GM23338 (cell line): ENCODE results near the gene CD14.

ENCODE experiments used
- CTCF ChIP-seq, 2 experiments: fragments of 200-600 bp in 1 of 2; sonication (generic) in 1 of 2; conservative IDR thresholded peaks; 2 replicates each; pipeline versions ENCODE4 v1.5.1 to v1.6.1; 2016 to 2017; ENCODE audit warnings: antibody characterized with exemption in 2 of 2, low read depth in 2 of 2, mild to moderate bottlenecking in 2 of 2, moderate library complexity in 1 of 2
- EZH2 ChIP-seq: fragments of 200-600 bp; sonication (generic); IDR thresholded peaks from one replicate; pipeline ENCODE4 v1.8.0; 2017; ENCODE audit warnings: antibody characterized with exemption, mild to moderate bottlenecking, low read depth; ENCODE audit not compliant: unreplicated experiment
- EZH2phosphoT487 ChIP-seq: fragments of 200-600 bp; sonication (generic); IDR thresholded peaks from one replicate; pipeline ENCODE4 v1.8.1; 2018; ENCODE audit warnings: antibody characterized with exemption; ENCODE audit not compliant: unreplicated experiment
- NANOG ChIP-seq: IDR thresholded peaks from 2 replicates; pipeline ENCODE4 v1.6.1; 2016; ENCODE audit warnings: antibody characterized with exemption, borderline replicate concordance
- POLR2AphosphoS5 ChIP-seq: IDR thresholded peaks from 2 replicates; pipeline ENCODE4 v1.6.1; 2016; ENCODE audit warnings: antibody characterized with exemption, low read depth
- TF ChIP-seq, protein P1 (sequence below): IDR thresholded peaks from 2 replicates; pipeline ENCODE4 v1.6.1; 2016; ENCODE audit warnings: antibody characterized with exemption
- TF ChIP-seq, protein P2 (sequence below): IDR thresholded peaks from one replicate; pipeline ENCODE4 v1.6.1; 2018; ENCODE audit warnings: antibody characterized with exemption; ENCODE audit not compliant: unreplicated experiment

GRCh38 chr5:140641716-140642115 is 8.7 kb upstream of the CD14 start:
- TF ChIP-seq POLR2AphosphoS5 (no peak), CTCF (conservative IDR thresholded peaks at IDR 0.05; ENCODE audit: low read depth in 2 of 2) (no peak), EZH2 (no peak), EZH2phosphoT487 (no peak), NANOG (no peak)
- TF ChIP-seq, protein P1, sequence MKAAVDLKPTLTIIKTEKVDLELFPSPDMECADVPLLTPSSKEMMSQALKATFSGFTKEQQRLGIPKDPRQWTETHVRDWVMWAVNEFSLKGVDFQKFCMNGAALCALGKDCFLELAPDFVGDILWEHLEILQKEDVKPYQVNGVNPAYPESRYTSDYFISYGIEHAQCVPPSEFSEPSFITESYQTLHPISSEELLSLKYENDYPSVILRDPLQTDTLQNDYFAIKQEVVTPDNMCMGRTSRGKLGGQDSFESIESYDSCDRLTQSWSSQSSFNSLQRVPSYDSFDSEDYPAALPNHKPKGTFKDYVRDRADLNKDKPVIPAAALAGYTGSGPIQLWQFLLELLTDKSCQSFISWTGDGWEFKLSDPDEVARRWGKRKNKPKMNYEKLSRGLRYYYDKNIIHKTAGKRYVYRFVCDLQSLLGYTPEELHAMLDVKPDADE: no peak
- TF ChIP-seq, protein P2, sequence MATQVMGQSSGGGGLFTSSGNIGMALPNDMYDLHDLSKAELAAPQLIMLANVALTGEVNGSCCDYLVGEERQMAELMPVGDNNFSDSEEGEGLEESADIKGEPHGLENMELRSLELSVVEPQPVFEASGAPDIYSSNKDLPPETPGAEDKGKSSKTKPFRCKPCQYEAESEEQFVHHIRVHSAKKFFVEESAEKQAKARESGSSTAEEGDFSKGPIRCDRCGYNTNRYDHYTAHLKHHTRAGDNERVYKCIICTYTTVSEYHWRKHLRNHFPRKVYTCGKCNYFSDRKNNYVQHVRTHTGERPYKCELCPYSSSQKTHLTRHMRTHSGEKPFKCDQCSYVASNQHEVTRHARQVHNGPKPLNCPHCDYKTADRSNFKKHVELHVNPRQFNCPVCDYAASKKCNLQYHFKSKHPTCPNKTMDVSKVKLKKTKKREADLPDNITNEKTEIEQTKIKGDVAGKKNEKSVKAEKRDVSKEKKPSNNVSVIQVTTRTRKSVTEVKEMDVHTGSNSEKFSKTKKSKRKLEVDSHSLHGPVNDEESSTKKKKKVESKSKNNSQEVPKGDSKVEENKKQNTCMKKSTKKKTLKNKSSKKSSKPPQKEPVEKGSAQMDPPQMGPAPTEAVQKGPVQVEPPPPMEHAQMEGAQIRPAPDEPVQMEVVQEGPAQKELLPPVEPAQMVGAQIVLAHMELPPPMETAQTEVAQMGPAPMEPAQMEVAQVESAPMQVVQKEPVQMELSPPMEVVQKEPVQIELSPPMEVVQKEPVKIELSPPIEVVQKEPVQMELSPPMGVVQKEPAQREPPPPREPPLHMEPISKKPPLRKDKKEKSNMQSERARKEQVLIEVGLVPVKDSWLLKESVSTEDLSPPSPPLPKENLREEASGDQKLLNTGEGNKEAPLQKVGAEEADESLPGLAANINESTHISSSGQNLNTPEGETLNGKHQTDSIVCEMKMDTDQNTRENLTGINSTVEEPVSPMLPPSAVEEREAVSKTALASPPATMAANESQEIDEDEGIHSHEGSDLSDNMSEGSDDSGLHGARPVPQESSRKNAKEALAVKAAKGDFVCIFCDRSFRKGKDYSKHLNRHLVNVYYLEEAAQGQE: no peak
